Caco-2 (cell line): Measurements from ENCODE around the gene ZCRB1. TPM values are rescaled to one million over a fixed set of nuclear protein-coding genes. Genes with fewer than 3 reads are reported as not detected.

Experiments used
- BruUV-seq: library from RNA; stranded (reverse); fragments of 400-500 nt; replicated peaks from 2 replicates; lab custom pipeline; 2021; lab: Mats Ljungman, UMichigan
- CTCF ChIA-PET: fragments of 300-600 bp; sonication (Branson Sonifier 250); formaldehyde crosslinking; loops from one replicate; lab custom pipeline; 2022; ENCODE audit warnings: antibody characterized with exemption; lab: Charles Lee
- POLR2A ChIA-PET: fragments of 300-600 bp; sonication (Branson Sonifier 250); formaldehyde crosslinking; loops from one replicate; lab custom pipeline; 2022; ENCODE audit warnings: antibody characterized with exemption; lab: Charles Lee
- DNase-seq, 2 experiments: peaks; one replicate each; pipeline versions ENCODE4 v3.0.0 to v3.0.0-alpha.2; 2020 to 2022
- H3K27me3 ChIP-seq: replicated peaks from 2 replicates; pipeline ENCODE4 v1.6.0; 2011; ENCODE audit warnings: low read length; ENCODE audit not compliant: control insufficient read depth, insufficient read depth
- H3K36me3 ChIP-seq: 2 replicates; pipeline ENCODE4 v1.5.1; 2011; ENCODE audit warnings: low read length; ENCODE audit not compliant: control insufficient read depth, insufficient read depth
- H3K4me1 ChIP-seq: fragments of 250-450 bp; sonication (Bioruptor Pico); 2 replicates; pipeline ENCODE4 v1.5.1; 2020; ENCODE audit warnings: mild to moderate bottlenecking
- H3K4me3 ChIP-seq: 2 replicates; pipeline ENCODE4 v1.5.1; 2011; ENCODE audit warnings: low read depth, mild to moderate bottlenecking, control low read depth, low read length
- H3K9me3 ChIP-seq: fragments of 250-450 bp; sonication (Bioruptor Pico); 2 replicates; pipeline ENCODE4 v1.5.1; 2020; ENCODE audit warnings: mild to moderate bottlenecking, moderate library complexity
- H3K27ac Mint-ChIP-seq: one replicate; pipeline ENCODE4 v1.8.0; 2022; ENCODE audit warnings: mixed read lengths; ENCODE audit not compliant: unreplicated experiment
- H3K27me3 Mint-ChIP-seq: one replicate; pipeline ENCODE4 v1.8.0; 2022; ENCODE audit warnings: mixed read lengths; ENCODE audit not compliant: insufficient read depth, unreplicated experiment
- H3K36me3 Mint-ChIP-seq: one replicate; pipeline ENCODE4 v1.8.0; 2022; ENCODE audit warnings: mild to moderate bottlenecking, mixed read lengths; ENCODE audit not compliant: insufficient read depth, unreplicated experiment
- H3K4me1 Mint-ChIP-seq: one replicate; pipeline ENCODE4 v1.8.0; 2022; ENCODE audit warnings: low read depth, mixed read lengths; ENCODE audit not compliant: unreplicated experiment
- H3K4me3 Mint-ChIP-seq: one replicate; pipeline ENCODE4 v1.8.0; 2022; ENCODE audit warnings: mild to moderate bottlenecking, moderate library complexity, mixed read lengths; ENCODE audit not compliant: unreplicated experiment
- H3K9me3 Mint-ChIP-seq: one replicate; pipeline ENCODE4 v1.8.0; 2022; ENCODE audit warnings: mixed read lengths; ENCODE audit not compliant: unreplicated experiment
- intact Hi-C: fragments of 100-400 bp; cut with micrococcal nuclease; formaldehyde crosslinking; loops from one replicate; pipeline ENCODE4 v1.10.0; 2022; ENCODE audit not compliant: unreplicated experiment
- total RNA-seq: library from RNA; stranded (reverse); gene quantifications from 2 replicates; pipeline ENCODE4 v1.2.3, GENCODE V29; 2022
- TF ChIP-seq, protein P1 (sequence below), 2 experiments: fragments of 200-600 bp in 1 of 2; IDR thresholded peaks; 1 replicate in 1 of 2; 2 replicates in 1 of 2; pipeline versions ENCODE4 v1.5.1 to v1.8.0; 2011 to 2022; ENCODE audit warnings: antibody characterized with exemption in 1 of 2, control low read depth in 1 of 2, inconsistent platforms in 1 of 2, low read depth in 1 of 2, low read length in 1 of 2, mild to moderate bottlenecking in 1 of 2, moderate library complexity in 1 of 2; ENCODE audit not compliant: insufficient read depth in 1 of 2, severe bottlenecking in 1 of 2, unreplicated experiment in 1 of 2

The ZCRB1 gene
- total RNA-seq, 1 experiment from 2014 or later = 52.1 TPM

DNA sequence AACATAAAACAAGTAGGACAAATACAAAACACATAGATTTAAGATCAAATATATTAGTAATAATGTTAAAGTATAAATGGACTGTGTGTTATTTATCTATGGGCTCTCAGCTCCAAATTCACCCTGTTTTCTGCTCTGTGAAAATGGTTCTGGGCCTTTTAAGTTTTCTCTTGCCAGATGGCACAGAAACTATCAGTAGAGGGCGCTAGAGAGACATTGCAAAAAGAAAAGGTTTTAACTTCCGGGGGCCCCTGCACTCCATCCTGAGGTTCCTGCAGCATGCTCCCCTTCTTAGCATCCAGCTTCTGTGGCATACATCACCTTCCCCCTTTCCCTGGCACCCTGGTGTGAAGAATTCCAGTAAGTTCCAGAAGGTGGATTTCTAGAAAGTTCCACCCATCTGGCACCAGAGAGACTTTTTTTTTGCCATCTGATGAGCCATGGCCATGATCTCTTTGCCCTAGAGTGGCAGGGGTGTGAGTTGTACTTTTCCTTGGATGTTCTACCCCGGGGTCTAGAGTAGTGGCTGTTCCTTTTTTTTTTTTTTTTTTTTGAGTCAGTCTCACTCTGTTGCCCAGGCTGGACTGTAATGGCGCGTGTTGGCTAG is 29.3 kb downstream of the ZCRB1 start:
- POLR2A ChIA-PET = interaction anchor here (0.6 kb wide), 1 partner anchor 166 kb away, joined by 5 read pairs; no protein-coding TSS in a partner anchor
- intact Hi-C loops = loop anchor here (1.0 kb wide), 2 partner anchors 36 to 76 kb away; no protein-coding TSS in a partner anchor
- no TSS peak for BruUV-seq
- Mint-ChIP-seq H3K4me1 (peaks cover 7% of the 10 kb centered on the region), H3K9me3 (no peaks in the 10 kb centered on the region), H3K27ac (no peak overlapping the region), H3K4me3 (no peak overlapping the region), H3K27me3 (no peaks in the 10 kb centered on the region), H3K36me3 (no peaks in the 10 kb centered on the region)
- TF ChIP-seq, protein P1, sequence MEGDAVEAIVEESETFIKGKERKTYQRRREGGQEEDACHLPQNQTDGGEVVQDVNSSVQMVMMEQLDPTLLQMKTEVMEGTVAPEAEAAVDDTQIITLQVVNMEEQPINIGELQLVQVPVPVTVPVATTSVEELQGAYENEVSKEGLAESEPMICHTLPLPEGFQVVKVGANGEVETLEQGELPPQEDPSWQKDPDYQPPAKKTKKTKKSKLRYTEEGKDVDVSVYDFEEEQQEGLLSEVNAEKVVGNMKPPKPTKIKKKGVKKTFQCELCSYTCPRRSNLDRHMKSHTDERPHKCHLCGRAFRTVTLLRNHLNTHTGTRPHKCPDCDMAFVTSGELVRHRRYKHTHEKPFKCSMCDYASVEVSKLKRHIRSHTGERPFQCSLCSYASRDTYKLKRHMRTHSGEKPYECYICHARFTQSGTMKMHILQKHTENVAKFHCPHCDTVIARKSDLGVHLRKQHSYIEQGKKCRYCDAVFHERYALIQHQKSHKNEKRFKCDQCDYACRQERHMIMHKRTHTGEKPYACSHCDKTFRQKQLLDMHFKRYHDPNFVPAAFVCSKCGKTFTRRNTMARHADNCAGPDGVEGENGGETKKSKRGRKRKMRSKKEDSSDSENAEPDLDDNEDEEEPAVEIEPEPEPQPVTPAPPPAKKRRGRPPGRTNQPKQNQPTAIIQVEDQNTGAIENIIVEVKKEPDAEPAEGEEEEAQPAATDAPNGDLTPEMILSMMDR (IDR thresholded peaks at IDR 0.05; ENCODE audit: insufficient read depth in 1 of 2, low read depth in 1 of 2, low read length in 1 of 2, severe bottlenecking in 1 of 2, unreplicated experiment in 1 of 2) = peak; percentile 58 to 79
- no peaks in the 10 kb centered on the region for H3K4me1 ChIP-seq
- DNase-seq = peak in 1 of 2 experiments; percentile 59
- no peaks in the 10 kb centered on the region for H3K9me3 ChIP-seq
- CTCF ChIA-PET = interaction anchor here (0.7 to 1.5 kb wide), 3 partner anchors 43 to 76 kb away, joined by 3 to 7 read pairs (median 4); no protein-coding TSS in a partner anchor
- no peaks in the 10 kb centered on the region for H3K36me3 ChIP-seq
- no peaks in the 10 kb centered on the region for H3K27me3 ChIP-seq
- H3K4me3 ChIP-seq = no peak overlapping the region

- H3K4me3 Mint-ChIP-seq = no peak overlapping the region
- Histone ChIP-seq H3K27me3 (no peaks in the 10 kb centered on the region; the same call in 1 of the 2 replicates), H3K36me3 (no peaks in the 10 kb centered on the region), H3K4me3 (no peak overlapping the region), H3K4me1 (no peaks in the 10 kb centered on the region), H3K9me3 (no peaks in the 10 kb centered on the region)
- H3K9me3 Mint-ChIP-seq = no peaks in the 10 kb centered on the region
- ChIA-PET POLR2A (no interaction called here), CTCF (interaction anchor here (0.7 kb wide), 1 partner anchor 35 kb away, joined by 6 read pairs; no protein-coding TSS in a partner anchor)
- no TSS peak for BruUV-seq
- intact Hi-C loops = no loop called here
- H3K27ac Mint-ChIP-seq = no peak overlapping the region
- H3K27me3 Mint-ChIP-seq = peaks cover 7% of the 10 kb centered on the region
- TF ChIP-seq, protein P1 (IDR thresholded peaks at IDR 0.05; ENCODE audit: insufficient read depth in 1 of 2, low read depth in 1 of 2, low read length in 1 of 2, severe bottlenecking in 1 of 2, unreplicated experiment in 1 of 2) = no peak
- H3K36me3 Mint-ChIP-seq = no peaks in the 10 kb centered on the region
- H3K4me1 Mint-ChIP-seq = no peaks in the 10 kb centered on the region
- DNase-seq = no peak
Observed at GRCh38 chr12:42291680-42292079, 34.2 kb downstream of the ZCRB1 start.

DNA sequence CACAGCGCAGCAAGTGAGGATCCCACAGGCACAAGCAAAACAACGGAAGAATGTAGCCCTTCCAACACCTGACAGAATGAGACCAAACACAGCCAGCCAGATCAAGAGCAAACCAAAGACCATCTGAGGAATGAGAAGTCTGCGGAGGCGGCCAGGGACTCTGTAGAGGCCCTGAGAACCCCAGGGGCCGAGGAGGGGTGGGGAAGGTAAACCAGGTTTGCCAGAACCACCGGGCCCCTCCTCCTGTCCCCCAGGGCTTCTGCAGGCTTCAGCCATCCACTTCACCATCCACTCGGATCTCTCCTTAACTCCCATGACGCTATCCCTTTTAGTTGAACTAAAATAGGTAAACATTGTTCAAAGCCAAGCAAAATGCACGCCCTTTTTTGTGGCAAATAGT is 37.4 kb downstream of the ZCRB1 start:
- Mint-ChIP-seq H3K4me3 (no peak overlapping the region), H3K4me1 (no peaks in the 10 kb centered on the region), H3K27me3 (peaks cover 7% of the 10 kb centered on the region), H3K36me3 (no peaks in the 10 kb centered on the region), H3K27ac (no peak overlapping the region), H3K9me3 (no peaks in the 10 kb centered on the region)
- H3K36me3 ChIP-seq = no peaks in the 10 kb centered on the region
- no TSS peak for BruUV-seq
- intact Hi-C loops = no loop called here
- H3K27me3 ChIP-seq = peaks cover 1% of the 10 kb centered on the region; the same call in 1 of the 2 replicates
- no peaks in the 10 kb centered on the region for H3K9me3 ChIP-seq
- ChIA-PET CTCF (no interaction called here), POLR2A (no interaction called here)
- H3K4me3 ChIP-seq = no peak overlapping the region
- TF ChIP-seq, protein P1 (IDR thresholded peaks at IDR 0.05; ENCODE audit: insufficient read depth in 1 of 2, low read depth in 1 of 2, low read length in 1 of 2, severe bottlenecking in 1 of 2, unreplicated experiment in 1 of 2) = no peak
- DNase-seq = no peak
- H3K4me1 ChIP-seq = no peaks in the 10 kb centered on the region
